GM18868 (cell line): ENCODE results near the gene CCDC6.
"Not testable (repeated sequence)": the region's sequence is repeated elsewhere in the genome, so short reads cannot be mapped to it uniquely, and the experiment has no call there.

Experiments
- ATAC-seq: cut with Tn5 transposase; IDR thresholded peaks from one replicate; pipeline ENCODE4 v1.9.1; 2021; ENCODE audit warnings: mild to moderate bottlenecking, moderate library complexity; ENCODE audit not compliant: unreplicated experiment

The CCDC6 gene

DNA sequence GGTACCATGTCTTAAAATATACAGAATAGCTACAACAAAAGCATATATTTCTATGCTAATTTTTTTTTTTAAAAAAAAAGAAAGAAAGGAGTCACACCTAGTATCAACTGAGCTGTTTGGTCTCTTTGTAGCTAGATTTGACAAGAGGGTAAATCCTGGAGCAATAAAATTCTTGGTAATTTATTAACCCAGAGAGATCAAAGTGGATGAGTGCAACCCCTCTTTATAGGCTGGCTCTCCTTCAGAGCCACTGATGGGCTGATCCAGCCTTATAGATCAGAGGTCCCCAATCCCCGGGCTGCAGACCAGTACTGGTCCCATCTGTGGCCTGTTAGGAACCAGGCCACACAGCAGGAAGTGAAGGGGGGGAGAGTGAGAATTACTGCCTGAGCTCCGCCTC, 133.3 kb downstream of the CCDC6 start:
- ATAC-seq: no peak

DNA sequence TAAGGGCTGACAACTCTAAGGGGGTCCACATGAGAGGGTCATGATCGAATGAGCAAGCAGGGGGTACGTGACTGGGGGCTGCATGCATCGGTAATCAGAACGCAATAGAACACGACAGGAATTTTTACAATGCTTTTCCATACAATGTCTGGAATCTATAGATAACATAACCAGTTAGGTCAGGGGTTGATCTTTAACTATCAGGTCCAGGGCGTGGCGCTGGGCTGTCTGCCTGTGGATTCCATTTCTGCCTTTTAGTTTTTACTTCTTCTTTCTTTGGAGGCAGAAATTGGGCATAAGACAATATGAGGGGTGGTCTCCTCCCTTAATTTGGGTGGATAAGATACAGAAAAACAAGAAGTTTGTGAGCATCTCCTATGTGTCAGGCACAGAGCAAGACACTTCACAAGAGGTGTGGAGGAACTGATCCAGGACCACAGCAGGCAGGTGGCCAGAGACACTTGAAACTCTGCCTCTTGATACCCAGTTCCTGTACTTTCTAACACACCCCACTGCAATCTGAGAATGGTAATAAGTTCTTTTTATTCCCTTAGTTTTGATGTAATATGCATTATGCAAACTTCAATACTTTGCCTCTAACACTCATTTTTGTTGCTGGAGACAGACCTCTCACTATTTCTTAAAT, 135.1 kb downstream of the CCDC6 start:
- ATAC-seq: no peak

GRCh38 chr10:59770689-59771088, 135.7 kb downstream of the CCDC6 start:
- no peak for ATAC-seq

- ATAC-seq: no peak
Observed at GRCh38 chr10:59762505-59762904, 143.9 kb downstream of the CCDC6 start.

GRCh38 chr10:59757966-59758365, 148.4 kb downstream of the CCDC6 start:
- no peak for ATAC-seq

DNA sequence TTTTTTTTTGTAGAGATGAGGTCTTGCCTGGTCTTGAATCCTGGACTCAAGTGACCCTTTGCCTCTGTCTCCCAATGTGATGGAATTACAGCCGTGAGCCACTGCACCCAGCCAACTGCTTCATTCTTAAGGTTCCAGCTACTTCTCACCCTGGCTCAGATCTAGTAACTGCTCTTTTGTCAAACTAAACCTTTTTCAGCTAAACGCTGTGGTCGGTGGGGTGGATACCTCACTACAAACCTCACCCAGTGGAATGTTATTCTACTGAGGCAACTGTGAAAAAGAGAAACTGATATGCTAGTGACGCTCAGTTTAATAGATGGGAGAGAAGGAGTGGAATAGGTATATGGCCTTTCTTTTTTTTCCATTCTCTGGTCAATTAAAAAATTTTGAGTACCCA, 151.4 kb downstream of the CCDC6 start:
- ATAC-seq: no peak

GRCh38 chr10:59753267-59753666, 153.1 kb downstream of the CCDC6 start, which contains the start of gene MRLN:
Gene MRLN, minus strand, starts transcription at chr10:59753455.
- no peak for ATAC-seq

DNA sequence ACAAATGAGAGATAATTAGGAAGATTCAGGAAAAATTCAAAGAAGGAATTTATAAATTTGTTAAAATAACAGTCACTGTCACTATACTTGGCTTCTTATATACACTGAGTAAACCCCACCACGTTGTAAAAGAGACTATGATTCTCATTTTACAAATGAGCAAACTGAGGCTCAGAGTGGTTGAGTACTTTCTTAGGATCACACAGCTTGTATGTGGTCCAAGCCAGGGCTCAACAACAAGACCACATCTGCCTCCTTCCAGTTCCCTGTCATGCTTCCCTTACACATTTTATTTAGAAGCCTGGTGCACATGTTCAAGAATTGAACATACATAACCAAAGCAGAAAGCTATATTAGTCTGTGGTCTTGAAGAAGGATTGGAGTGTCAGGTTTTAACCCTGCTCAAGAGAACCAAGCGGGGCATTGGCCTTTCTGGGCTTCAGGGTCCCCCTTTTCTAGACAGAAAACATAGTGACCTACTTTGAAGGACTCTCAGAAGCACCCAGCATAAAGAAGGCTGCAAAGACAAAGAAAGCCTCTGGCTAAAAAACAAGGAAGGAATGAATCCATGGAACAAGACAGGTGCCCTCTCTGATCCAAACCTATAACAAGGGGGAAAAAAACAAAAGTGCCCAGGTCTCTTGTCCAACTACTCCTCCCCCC, 153.9 kb downstream of the CCDC6 start:
- ATAC-seq: no peak

GRCh38 chr10:59750155-59750945, 156.0 kb downstream of the CCDC6 start:
- ATAC-seq: no peak

- ATAC-seq: peak; percentile 74
Observed at GRCh38 chr10:59748834-59749233, 157.5 kb downstream of the CCDC6 start.

- ATAC-seq: no peak
Observed at GRCh38 chr10:59745163-59745650, 161.1 kb downstream of the CCDC6 start.

DNA sequence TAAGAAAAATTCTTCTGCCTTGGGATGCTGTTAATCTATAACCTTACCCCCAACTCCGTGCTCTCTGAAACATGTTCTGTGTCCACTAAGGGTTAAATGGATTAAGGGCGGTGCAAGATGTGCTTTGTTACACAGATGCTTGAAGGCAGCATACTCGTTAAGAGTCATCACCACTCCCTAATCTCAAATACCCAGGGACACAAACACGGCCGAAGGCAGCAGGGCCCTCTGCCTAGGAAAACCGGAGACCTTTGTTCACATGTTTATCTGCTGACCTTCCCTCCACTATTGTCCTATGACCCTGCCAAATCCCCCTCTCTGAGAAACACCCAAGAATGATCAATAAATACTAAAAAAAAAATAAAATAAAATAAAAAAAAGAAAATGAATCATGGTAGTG, 161.6 kb downstream of the CCDC6 start:
- not testable (repeated sequence) for ATAC-seq

- not testable (repeated sequence) for ATAC-seq
Observed at GRCh38 chr10:59744156-59744555, 162.2 kb downstream of the CCDC6 start.

GRCh38 chr10:59741583-59741982, 164.8 kb downstream of the CCDC6 start:
- no peak for ATAC-seq

- no peak for ATAC-seq
Observed at GRCh38 chr10:59741048-59741447, 165.3 kb downstream of the CCDC6 start.
